ENCODE measurements around the gene AP5B1. TPM values are rescaled to one million over a fixed set of nuclear protein-coding genes. Genes with fewer than 3 reads are reported as not detected.
A peak's percentile ranks its signal among the peaks of the same experiment; 100 is the strongest.

AP5B1 gene
- total RNA-seq, 4 donors from 2014 or later, result 16.4 to 38.5 (median 23.3) TPM

GRCh38 chr11:65821107-65821506 is 40.3 kb upstream of the AP5B1 start:
- H3K9me3 ChIP-seq, result no peaks in the 10 kb centered on the region
- intact Hi-C loops (cut with DNase I), result no loop called here
- WGBS, 2 donors, result 61% methylated on average over 8 of the region's 8 CpGs
- no peak overlapping the region for H3K4me3 ChIP-seq
- H3K27ac ChIP-seq, result no peak overlapping the region
- H3K27me3 ChIP-seq, result no peaks in the 10 kb centered on the region
- H3K4me1 ChIP-seq, result peaks cover 8 to 24% (median 9%) of the 10 kb centered on the region in 3 donors
- H3K36me3 ChIP-seq, result no peaks in the 10 kb centered on the region
- no peak for TF ChIP-seq CTCF (IDR thresholded peaks at IDR 0.05)
- no peak for TF ChIP-seq POLR2A (IDR thresholded peaks at IDR 0.05)
- DNase-seq, result no peak

GRCh38 chr11:65817835-65818680 is 37.3 kb upstream of the AP5B1 start:
- Histone ChIP-seq H3K4me3 (peak overlapping the region; percentile 52 to 82 (median 60)), H3K4me1 (peaks cover 8 to 49% (median 12%) of the 10 kb centered on the region in 3 donors), H3K27me3 (no peaks in the 10 kb centered on the region), H3K9me3 (no peaks in the 10 kb centered on the region), H3K36me3 (no peaks in the 10 kb centered on the region), H3K27ac (peak overlapping the region; percentile 84 to 94 (median 88))
- peak; percentile 53 for DNase-seq
- 12 to 15% methylated on average over 26 to 37 of the region's 74 CpGs for WGBS, 2 donors
- intact Hi-C loops (cut with DNase I), result loop anchor here (5.0 kb wide), 2 partner anchors 36 to 106 kb away; partner anchors contain the start of genes AP5B1 and KAT5
- TF ChIP-seq CTCF (IDR thresholded peaks at IDR 0.05), result peak; percentile 95 to 100 (median 98)
- TF ChIP-seq POLR2A (IDR thresholded peaks at IDR 0.05), result peak in 1 of 4 donors; percentile 30

GRCh38 chr11:65817312-65817834 is 36.6 kb upstream of the AP5B1 start:
- 59 to 60% methylated on average over 5 of the region's 5 CpGs for WGBS, 2 donors
- Histone ChIP-seq H3K36me3 (no peaks in the 10 kb centered on the region), H3K9me3 (no peaks in the 10 kb centered on the region), H3K4me1 (peaks cover 8 to 49% (median 12%) of the 10 kb centered on the region in 3 donors), H3K4me3 (peak overlapping the region; percentile 52 to 82 (median 60)), H3K27me3 (no peaks in the 10 kb centered on the region), H3K27ac (peak overlapping the region; percentile 84 to 94 (median 88))
- intact Hi-C loops (cut with DNase I), result loop anchor here (5.0 kb wide), 2 partner anchors 35 to 105 kb away; partner anchors contain the start of genes AP5B1 and KAT5
- DNase-seq, result no peak
- TF ChIP-seq POLR2A (IDR thresholded peaks at IDR 0.05) (no peak), CTCF (IDR thresholded peaks at IDR 0.05) (no peak)

GRCh38 chr11:65816696-65817095 is 35.9 kb upstream of the AP5B1 start:
- H3K27ac ChIP-seq, result peak overlapping the region in 2 of 4 donors; percentile 88 to 94

More at GRCh38 chr11:65816696-65817095, 35.9 kb upstream of the AP5B1 start:
- Histone ChIP-seq H3K36me3 (no peaks in the 10 kb centered on the region), H3K4me3 (no peak overlapping the region), H3K4me1 (peaks cover 8 to 49% (median 12%) of the 10 kb centered on the region in 3 donors), H3K27me3 (peaks cover 0 to 2% (median 0%) of the 10 kb centered on the region in 4 donors), H3K9me3 (no peaks in the 10 kb centered on the region)
- 89 to 100% methylated on average over 2 of the region's 3 CpGs for WGBS, 2 donors
- intact Hi-C loops (cut with DNase I), result loop anchor here (5.0 kb wide), 2 partner anchors 34 to 104 kb away; partner anchors contain the start of genes AP5B1 and KAT5
- no peak for DNase-seq
- no peak for TF ChIP-seq CTCF (IDR thresholded peaks at IDR 0.05)
- no peak for TF ChIP-seq POLR2A (IDR thresholded peaks at IDR 0.05)

Measured in esophagus squamous epithelium (tissue), 5 donors.